H1 (cell line): ENCODE measurements around the gene DND1.

Source experiments
- ASH2L ChIP-seq: fragments of 200-600, 300-600 bp; sonication (generic); IDR thresholded peaks from one replicate; pipeline ENCODE4 v1.7.1; 2017; ENCODE audit warnings: low read length
- CHD2 ChIP-seq: IDR thresholded peaks from 2 replicates; pipeline ENCODE4 v1.6.1; 2012; ENCODE audit warnings: low read length, improper control_type of control experiment
- CTCF ChIP-seq, 3 experiments: IDR thresholded peaks; 1 replicate in 2 of 3; 2 replicates in 1 of 3; pipeline versions ENCODE4 v1.5.1 to v1.6.1; 2011; ENCODE audit warnings: low read length in 3 of 3, mild to moderate bottlenecking in 3 of 3, inconsistent platforms in 2 of 3, low read depth in 1 of 3, moderate library complexity in 1 of 3; ENCODE audit not compliant: insufficient read depth in 1 of 3; ENCODE audit errors: control extremely low read depth in 1 of 3
- EGR1 ChIP-seq: IDR thresholded peaks from 2 replicates; pipeline ENCODE4 v1.6.1; 2011; ENCODE audit warnings: low read depth, low read length, borderline replicate concordance
- HDAC2 ChIP-seq, 2 experiments: fragments of 300-600 bp in 1 of 2; sonication (generic) in 1 of 2; IDR thresholded peaks; 2 replicates each; pipeline ENCODE4 v1.6.1; 2011 to 2012; ENCODE audit warnings: low read depth in 2 of 2, low read length in 2 of 2, mild to moderate bottlenecking in 2 of 2, moderate library complexity in 2 of 2, borderline replicate concordance in 1 of 2, inconsistent platforms in 1 of 2
- KDM4A ChIP-seq: IDR thresholded peaks from one replicate; pipeline ENCODE4 v1.7.1; 2012; ENCODE audit warnings: low read depth, mild to moderate bottlenecking, moderate library complexity, low read length, inconsistent platforms; ENCODE audit not compliant: severe bottlenecking
- POLR2A ChIP-seq, 2 experiments: IDR thresholded peaks; 1 replicate in 1 of 2; 2 replicates in 1 of 2; pipeline ENCODE4 v1.6.1; 2011; ENCODE audit warnings: low read depth in 2 of 2, low read length in 2 of 2, mild to moderate bottlenecking in 2 of 2; ENCODE audit errors: control extremely low read depth in 1 of 2
- POLR2AphosphoS5 ChIP-seq: IDR thresholded peaks from 2 replicates; pipeline ENCODE4 v1.6.1; 2011; ENCODE audit warnings: low read depth, low read length
- RAD21 ChIP-seq, 2 experiments: IDR thresholded peaks in 1 of 2; conservative IDR thresholded peaks in 1 of 2; 2 replicates each; pipeline ENCODE4 v1.6.1; 2011; ENCODE audit warnings: low read depth in 2 of 2, low read length in 2 of 2, improper control_type of control experiment in 1 of 2, inconsistent platforms in 1 of 2, mild to moderate bottlenecking in 1 of 2, moderate library complexity in 1 of 2
- SUZ12 ChIP-seq: fragments of 200-600 bp; sonication (generic); IDR thresholded peaks from 2 replicates; pipeline ENCODE4 v1.6.1; 2012; ENCODE audit warnings: mild to moderate bottlenecking, inconsistent platforms, low read length, moderate library complexity, mixed read lengths
- USF2 ChIP-seq: IDR thresholded peaks from 2 replicates; pipeline ENCODE4 v1.6.1; 2011; ENCODE audit warnings: low read length, improper control_type of control experiment
- YY1 ChIP-seq: IDR thresholded peaks from 2 replicates; pipeline ENCODE4 v1.6.1; 2011; ENCODE audit warnings: low read depth, mild to moderate bottlenecking, low read length
- ZNF274 ChIP-seq: IDR thresholded peaks from 2 replicates; pipeline ENCODE4 v1.7.0; 2012; ENCODE audit warnings: low read length, borderline replicate concordance; ENCODE audit errors: extremely low read depth
- TF ChIP-seq, protein P1 (sequence below): IDR thresholded peaks from 2 replicates; pipeline ENCODE4 v1.6.1; 2012; ENCODE audit warnings: low read length, inconsistent platforms

GRCh38 chr5:140630292-140631035 is 42.9 kb downstream of the DND1 start:
- no peak for TF ChIP-seq USF2
- TF ChIP-seq CHD2, result no peak
- TF ChIP-seq CTCF (IDR thresholded peaks at IDR 0.05; ENCODE audit: control extremely low read depth in 1 of 3, insufficient read depth in 1 of 3, low read depth in 1 of 3, low read length in 3 of 3), result no peak
- no peak for TF ChIP-seq EGR1
- TF ChIP-seq POLR2A (IDR thresholded peaks at IDR 0.05; ENCODE audit: control extremely low read depth in 1 of 2, low read depth in 2 of 2, low read length in 2 of 2), result no peak
- TF ChIP-seq ZNF274, result no peak
- TF ChIP-seq HDAC2 (IDR thresholded peaks at IDR 0.05; ENCODE audit: borderline replicate concordance in 1 of 2, low read depth in 2 of 2, low read length in 2 of 2), result no peak
- TF ChIP-seq POLR2AphosphoS5, result no peak
- no peak for TF ChIP-seq ASH2L
- TF ChIP-seq YY1, result no peak
- TF ChIP-seq KDM4A, result no peak
- TF ChIP-seq RAD21 (IDR thresholded peaks at IDR 0.05 in 1 of 2, conservative IDR thresholded peaks at IDR 0.05 in 1 of 2; ENCODE audit: low read depth in 2 of 2, low read length in 2 of 2), result no peak
- TF ChIP-seq SUZ12, result no peak
- TF ChIP-seq, protein P1, sequence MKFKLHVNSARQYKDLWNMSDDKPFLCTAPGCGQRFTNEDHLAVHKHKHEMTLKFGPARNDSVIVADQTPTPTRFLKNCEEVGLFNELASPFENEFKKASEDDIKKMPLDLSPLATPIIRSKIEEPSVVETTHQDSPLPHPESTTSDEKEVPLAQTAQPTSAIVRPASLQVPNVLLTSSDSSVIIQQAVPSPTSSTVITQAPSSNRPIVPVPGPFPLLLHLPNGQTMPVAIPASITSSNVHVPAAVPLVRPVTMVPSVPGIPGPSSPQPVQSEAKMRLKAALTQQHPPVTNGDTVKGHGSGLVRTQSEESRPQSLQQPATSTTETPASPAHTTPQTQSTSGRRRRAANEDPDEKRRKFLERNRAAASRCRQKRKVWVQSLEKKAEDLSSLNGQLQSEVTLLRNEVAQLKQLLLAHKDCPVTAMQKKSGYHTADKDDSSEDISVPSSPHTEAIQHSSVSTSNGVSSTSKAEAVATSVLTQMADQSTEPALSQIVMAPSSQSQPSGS, result no peak
